Measurements from ENCODE around the gene RASA1. TPM values are rescaled to one million over a fixed set of nuclear protein-coding genes. Genes with fewer than 3 reads are reported as not detected.
"Not testable (repeated sequence)": the region's sequence is repeated elsewhere in the genome, so short reads cannot be mapped to it uniquely, and the experiment has no call there.

RASA1 gene
- polyA plus RNA-seq, 1 experiment = 67.3 TPM

DNA sequence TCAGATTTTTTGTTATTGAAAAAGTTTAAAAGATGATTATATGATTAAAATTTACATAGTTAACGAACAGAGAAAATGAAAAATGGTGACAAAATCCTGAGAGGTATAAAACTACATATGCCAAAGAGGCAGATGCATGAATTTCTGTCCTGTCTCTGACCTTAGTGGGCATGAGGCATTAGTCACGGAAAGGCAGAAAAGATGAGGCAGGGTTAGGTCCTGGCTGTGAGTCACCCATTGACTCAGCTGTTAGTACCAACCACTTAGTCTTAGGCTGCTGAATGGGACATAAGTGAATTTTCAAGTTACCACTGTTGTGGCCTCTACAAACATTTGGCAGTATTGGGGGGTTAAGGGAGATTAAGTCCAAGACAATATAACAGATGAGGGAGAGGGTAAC lies 33.1 kb downstream of the RASA1 start:
- H3K4me3 ChIP-seq (ENCODE audit: low read depth, low read length) = no peak overlapping the region
- H3K27ac ChIP-seq (ENCODE audit: low read depth, low read length) = no peak overlapping the region
- peak; percentile 46 for DNase-seq (ENCODE audit: low read depth, low spot score)
- no peaks in the 10 kb centered on the region for H3K9me3 ChIP-seq (ENCODE audit: control insufficient read depth, insufficient read depth, low read length)
- ChIA-PET CTCF (no interaction called here), POLR2A (no interaction called here)
- TF ChIP-seq, protein P1, sequence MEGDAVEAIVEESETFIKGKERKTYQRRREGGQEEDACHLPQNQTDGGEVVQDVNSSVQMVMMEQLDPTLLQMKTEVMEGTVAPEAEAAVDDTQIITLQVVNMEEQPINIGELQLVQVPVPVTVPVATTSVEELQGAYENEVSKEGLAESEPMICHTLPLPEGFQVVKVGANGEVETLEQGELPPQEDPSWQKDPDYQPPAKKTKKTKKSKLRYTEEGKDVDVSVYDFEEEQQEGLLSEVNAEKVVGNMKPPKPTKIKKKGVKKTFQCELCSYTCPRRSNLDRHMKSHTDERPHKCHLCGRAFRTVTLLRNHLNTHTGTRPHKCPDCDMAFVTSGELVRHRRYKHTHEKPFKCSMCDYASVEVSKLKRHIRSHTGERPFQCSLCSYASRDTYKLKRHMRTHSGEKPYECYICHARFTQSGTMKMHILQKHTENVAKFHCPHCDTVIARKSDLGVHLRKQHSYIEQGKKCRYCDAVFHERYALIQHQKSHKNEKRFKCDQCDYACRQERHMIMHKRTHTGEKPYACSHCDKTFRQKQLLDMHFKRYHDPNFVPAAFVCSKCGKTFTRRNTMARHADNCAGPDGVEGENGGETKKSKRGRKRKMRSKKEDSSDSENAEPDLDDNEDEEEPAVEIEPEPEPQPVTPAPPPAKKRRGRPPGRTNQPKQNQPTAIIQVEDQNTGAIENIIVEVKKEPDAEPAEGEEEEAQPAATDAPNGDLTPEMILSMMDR (IDR thresholded peaks at IDR 0.05; ENCODE audit: low read depth, low read length) = no peak
- no peaks in the 10 kb centered on the region for H3K27me3 ChIP-seq (ENCODE audit: control insufficient read depth, insufficient read depth, low read length)

DNA sequence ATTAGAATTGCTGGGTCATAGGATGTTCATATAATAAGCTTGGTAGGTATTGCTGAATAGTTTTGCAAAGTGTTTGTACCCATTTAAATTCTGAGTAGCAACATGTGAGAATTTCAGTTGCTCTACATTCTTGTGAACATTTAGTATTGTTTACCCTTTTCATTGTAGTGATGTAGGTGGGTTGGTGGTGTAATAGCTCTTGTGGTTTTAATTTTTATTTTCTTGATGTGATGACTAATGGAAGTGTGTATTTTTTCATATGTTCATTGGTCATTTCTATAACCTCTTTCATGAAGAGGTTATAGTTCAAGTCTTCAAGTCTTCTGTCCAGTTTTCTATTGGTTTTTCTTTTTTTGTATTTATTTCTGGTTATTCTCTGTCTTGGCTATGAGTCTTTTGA lies 34.4 kb downstream of the RASA1 start:
- Histone ChIP-seq H3K4me3 (ENCODE audit: low read depth, low read length) (no peak overlapping the region), H3K27ac (ENCODE audit: low read depth, low read length) (no peak overlapping the region), H3K27me3 (ENCODE audit: control insufficient read depth, insufficient read depth, low read length) (no peaks in the 10 kb centered on the region), H3K9me3 (ENCODE audit: control insufficient read depth, insufficient read depth, low read length) (no peaks in the 10 kb centered on the region)
- ChIA-PET CTCF (no interaction called here), POLR2A (no interaction called here)
- TF ChIP-seq, protein P1 (IDR thresholded peaks at IDR 0.05; ENCODE audit: low read depth, low read length) = no peak
- DNase-seq (ENCODE audit: low read depth, low spot score) = no peak

DNA sequence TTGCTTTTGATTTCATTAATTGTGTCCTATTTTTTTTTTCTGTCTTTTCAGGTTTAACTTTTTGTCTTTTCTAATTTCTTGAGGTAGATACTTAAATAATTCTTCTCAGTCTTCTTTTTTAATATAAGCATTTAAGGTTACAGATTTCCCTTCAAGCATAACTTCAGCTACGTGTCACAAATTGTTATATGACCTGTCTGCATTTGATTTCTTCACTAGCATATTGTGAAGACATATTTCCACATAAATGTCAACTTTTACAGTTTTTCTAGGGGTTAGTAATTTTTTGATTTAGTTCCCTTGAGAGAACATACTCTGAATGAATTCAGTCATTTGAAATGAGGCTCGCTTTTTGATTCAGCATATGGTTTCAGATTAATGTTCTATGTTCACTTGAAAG lies 35.6 kb downstream of the RASA1 start:
- Histone ChIP-seq H3K27me3 (ENCODE audit: control insufficient read depth, insufficient read depth, low read length) (no peaks in the 10 kb centered on the region), H3K27ac (ENCODE audit: low read depth, low read length) (no peak overlapping the region), H3K4me3 (ENCODE audit: low read depth, low read length) (no peak overlapping the region), H3K9me3 (ENCODE audit: control insufficient read depth, insufficient read depth, low read length) (no peaks in the 10 kb centered on the region)
- POLR2A ChIA-PET = no interaction called here
- TF ChIP-seq, protein P1 (IDR thresholded peaks at IDR 0.05; ENCODE audit: low read depth, low read length) = no peak
- CTCF ChIA-PET = no interaction called here
- DNase-seq (ENCODE audit: low read depth, low spot score) = no peak

DNA sequence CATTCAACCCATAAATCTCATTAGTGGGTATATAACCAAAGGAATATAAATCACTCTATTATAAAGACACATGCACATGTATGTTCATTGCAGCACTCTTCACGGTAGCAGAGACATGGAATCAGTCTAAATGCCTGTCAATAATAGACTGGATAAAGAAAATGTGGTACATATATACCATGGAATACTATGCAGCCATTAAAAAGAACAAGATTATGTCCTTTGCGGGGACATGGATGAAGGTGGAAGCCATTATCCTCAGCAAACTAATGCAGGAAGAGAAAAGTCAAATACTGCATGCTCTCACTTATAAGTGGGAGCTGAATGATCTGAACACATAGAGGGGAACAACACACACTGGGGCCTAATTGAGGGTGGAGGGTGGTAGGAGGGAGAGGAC lies 38.4 kb downstream of the RASA1 start:
- DNase-seq (ENCODE audit: low read depth, low spot score); H3K9me3 ChIP-seq (ENCODE audit: control insufficient read depth, insufficient read depth, low read length); H3K27me3 ChIP-seq (ENCODE audit: control insufficient read depth, insufficient read depth, low read length); H3K27ac ChIP-seq (ENCODE audit: low read depth, low read length); POLR2A ChIA-PET; CTCF ChIA-PET; H3K4me3 ChIP-seq (ENCODE audit: low read depth, low read length): not testable (repeated sequence)

DNA sequence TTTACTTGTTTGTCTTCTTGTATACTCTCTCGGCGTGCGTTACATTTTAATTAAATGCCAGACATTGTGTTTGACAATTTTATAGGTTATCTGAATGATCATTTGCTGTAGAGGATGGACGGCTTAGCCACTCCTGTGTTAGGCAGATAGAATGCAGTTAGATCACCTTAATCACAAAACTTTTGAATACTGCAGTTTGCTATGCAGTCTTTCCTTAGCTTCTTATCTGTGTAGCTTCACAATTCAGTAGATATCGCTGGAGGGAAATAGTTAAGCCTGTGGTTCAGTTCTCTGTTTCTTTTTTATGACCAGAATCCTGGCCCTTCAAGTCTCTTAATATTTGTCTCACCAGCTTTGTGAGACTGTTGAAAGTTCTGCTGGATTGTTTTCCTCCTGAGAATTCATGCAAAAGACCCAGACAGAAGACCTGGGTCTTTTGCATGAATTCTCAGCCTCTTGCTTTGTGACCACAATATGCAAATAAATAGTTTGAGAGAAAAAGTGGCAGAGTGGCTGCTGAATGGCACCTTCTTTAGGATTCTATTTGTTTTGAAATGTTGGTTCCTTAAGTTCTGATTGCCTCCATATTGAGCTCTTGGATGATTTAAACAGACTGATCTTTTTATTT lies 40.2 kb downstream of the RASA1 start:
- ChIA-PET CTCF (no interaction called here), POLR2A (no interaction called here)
- H3K27me3 ChIP-seq (ENCODE audit: control insufficient read depth, insufficient read depth, low read length) = no peaks in the 10 kb centered on the region
- H3K4me3 ChIP-seq (ENCODE audit: low read depth, low read length) = no peak overlapping the region
- no peak overlapping the region for H3K27ac ChIP-seq (ENCODE audit: low read depth, low read length)
- no peaks in the 10 kb centered on the region for H3K9me3 ChIP-seq (ENCODE audit: control insufficient read depth, insufficient read depth, low read length)
- DNase-seq (ENCODE audit: low read depth, low spot score) = no peak
- TF ChIP-seq, protein P1 (IDR thresholded peaks at IDR 0.05; ENCODE audit: low read depth, low read length) = no peak

All from AG04450 (cell line).